SHP77 treated with DMSO at 0.1 percent for 48 hours (cell line): ENCODE results near the gene KIAA1755.

Experiments used
- DNase-seq: peaks from one replicate; lab custom pipeline; 2025; lab: John Stamatoyannopoulos, UW

The KIAA1755 gene

GRCh38 chr20:38260378-38261053 is at the start of gene KIAA1755:
TSS of gene KIAA1755 (minus strand) at chr20:38260735. CDS start at chr20:38260500, 235 bp downstream.
- no peak for DNase-seq

- no peak for DNase-seq
Measured at GRCh38 chr20:38308447-38308846, 47.9 kb upstream of the KIAA1755 start.

GRCh38 chr20:38308047-38308438 is 47.5 kb upstream of the KIAA1755 start:
- DNase-seq = no peak

- no peak for DNase-seq
Measured at GRCh38 chr20:38307371-38308046, 47.0 kb upstream of the KIAA1755 start.

- no peak for DNase-seq
Measured at GRCh38 chr20:38306379-38306778, 45.8 kb upstream of the KIAA1755 start.

GRCh38 chr20:38305541-38305940 is 45.0 kb upstream of the KIAA1755 start:
- no peak for DNase-seq

GRCh38 chr20:38304845-38305447 is 44.4 kb upstream of the KIAA1755 start:
- DNase-seq = no peak

- DNase-seq = no peak
Measured at GRCh38 chr20:38303908-38304379, 43.4 kb upstream of the KIAA1755 start, which contains the start of gene BPI. TSS of gene BPI (plus strand) at chr20:38304156. CDS start at chr20:38304224, 68 bp downstream.

- DNase-seq = no peak
Measured at GRCh38 chr20:38302786-38303185, 42.3 kb upstream of the KIAA1755 start.

GRCh38 chr20:38301309-38301708 is 40.8 kb upstream of the KIAA1755 start:
- DNase-seq = no peak

- no peak for DNase-seq
Measured at GRCh38 chr20:38300438-38300837, 39.9 kb upstream of the KIAA1755 start.

- DNase-seq = no peak
Measured at GRCh38 chr20:38299963-38300362, 39.4 kb upstream of the KIAA1755 start.

GRCh38 chr20:38298768-38299288 is 38.3 kb upstream of the KIAA1755 start:
- no peak for DNase-seq

- DNase-seq = no peak
Measured at GRCh38 chr20:38297916-38298674, 37.6 kb upstream of the KIAA1755 start.

GRCh38 chr20:38296433-38296832 is 35.9 kb upstream of the KIAA1755 start:
- no peak for DNase-seq

- DNase-seq = no peak
Measured at GRCh38 chr20:38295811-38296210, 35.3 kb upstream of the KIAA1755 start.

- no peak for DNase-seq
Measured at GRCh38 chr20:38294076-38294591, 33.6 kb upstream of the KIAA1755 start.

GRCh38 chr20:38293491-38294065 is 33.0 kb upstream of the KIAA1755 start:
- no peak for DNase-seq

- DNase-seq = no peak
Measured at GRCh38 chr20:38291966-38292365, 31.4 kb upstream of the KIAA1755 start.

- peak; percentile 12 for DNase-seq
Measured at GRCh38 chr20:38290829-38291814, 30.6 kb upstream of the KIAA1755 start.
